GM23338 (cell line): ENCODE results near the gene ZNF804B. TPM values are rescaled to one million over a fixed set of nuclear protein-coding genes. Genes with fewer than 3 reads are reported as not detected.

Experiments used
- ATAC-seq: fragments of 200-7000 bp; cut with Tn5 transposase; 3 replicates; pipeline ENCODE4 v1.9.1; 2020
- DNase-seq: peaks from one replicate; pipeline ENCODE4 v3.0.0-alpha.2; 2015; ENCODE audit warnings: low spot score
- H2AFZ ChIP-seq: fragments of 200-600 bp; sonication (generic); 2 replicates; pipeline ENCODE4 v1.8.0; 2016; ENCODE audit warnings: antibody characterized with exemption, mild to moderate bottlenecking, moderate library complexity
- H3F3A ChIP-seq: fragments of 200-600 bp; sonication (generic); replicated peaks from 2 replicates; pipeline ENCODE4 v1.8.0; 2017; ENCODE audit warnings: antibody characterized with exemption, mixed run types, low read depth
- H3K27ac ChIP-seq: fragments of 200-600 bp; sonication (generic); 2 replicates; pipeline ENCODE4 v1.6.1; 2016; ENCODE audit warnings: low read depth
- H3K27me3 ChIP-seq: fragments of 200-600 bp; sonication (generic); 2 replicates; pipeline ENCODE4 v1.8.0; 2016; ENCODE audit warnings: mild to moderate bottlenecking, mixed run types, moderate library complexity; ENCODE audit not compliant: insufficient read depth
- H3K36me3 ChIP-seq: fragments of 200-600 bp; sonication (generic); 2 replicates; pipeline ENCODE4 v1.8.0; 2016; ENCODE audit warnings: mild to moderate bottlenecking; ENCODE audit not compliant: insufficient read depth
- H3K4me1 ChIP-seq: fragments of 200-600 bp; sonication (generic); 2 replicates; pipeline ENCODE4 v1.8.0; 2016; ENCODE audit warnings: mild to moderate bottlenecking, moderate library complexity; ENCODE audit not compliant: insufficient read depth
- H3K4me2 ChIP-seq: fragments of 200-600 bp; sonication (generic); 2 replicates; pipeline ENCODE4 v1.7.1; 2017; ENCODE audit warnings: mixed run types
- H3K4me3 ChIP-seq: fragments of 200-600 bp; sonication (generic); 2 replicates; pipeline ENCODE4 v1.6.1; 2016; ENCODE audit warnings: mixed run types
- H3K79me2 ChIP-seq: fragments of 200-600 bp; sonication (generic); replicated peaks from 2 replicates; pipeline ENCODE4 v1.8.0; 2017; ENCODE audit warnings: mild to moderate bottlenecking; ENCODE audit not compliant: insufficient read depth
- H3K9me2 ChIP-seq: fragments of 200-600 bp; sonication (generic); 2 replicates; pipeline ENCODE4 v1.8.0; 2017; ENCODE audit not compliant: insufficient read depth
- H4K20me1 ChIP-seq: fragments of 200-600 bp; sonication (generic); replicated peaks from 2 replicates; pipeline ENCODE4 v1.8.0; 2017; ENCODE audit warnings: mild to moderate bottlenecking; ENCODE audit not compliant: insufficient read depth
- H3K27ac Mint-ChIP-seq: 2 replicates; pipeline ENCODE4 v1.8.0; 2020; ENCODE audit warnings: inconsistent platforms, mild to moderate bottlenecking, moderate library complexity, mixed read lengths
- H3K27me3 Mint-ChIP-seq: 3 replicates; pipeline ENCODE4 v1.8.0; 2022; ENCODE audit warnings: low read depth, mild to moderate bottlenecking, moderate library complexity, mixed read lengths, inconsistent platforms; ENCODE audit not compliant: insufficient read depth, poor library complexity
- H3K36me3 Mint-ChIP-seq: 3 replicates; pipeline ENCODE4 v1.8.0; 2021; ENCODE audit warnings: low read depth, mild to moderate bottlenecking, inconsistent platforms, moderate library complexity, mixed read lengths
- H3K4me1 Mint-ChIP-seq: 3 replicates; pipeline ENCODE4 v1.8.0; 2020; ENCODE audit warnings: mild to moderate bottlenecking, inconsistent platforms, mixed read lengths
- H3K4me3 Mint-ChIP-seq: 3 replicates; pipeline ENCODE4 v1.8.0; 2021; ENCODE audit warnings: moderate library complexity, mild to moderate bottlenecking, inconsistent platforms, mixed read lengths
- H3K9me3 Mint-ChIP-seq: 3 replicates; pipeline ENCODE4 v1.8.0; 2020; ENCODE audit warnings: moderate library complexity, mild to moderate bottlenecking, inconsistent platforms, mixed read lengths
- CREB1 ChIP-seq: fragments of 250-450 bp; sonication (Bioruptor Pico); IDR thresholded peaks from 2 replicates; pipeline ENCODE4 v1.5.0; 2020; ENCODE audit warnings: low read depth, mild to moderate bottlenecking, moderate library complexity
- EZH2 ChIP-seq: fragments of 200-600 bp; sonication (generic); IDR thresholded peaks from one replicate; pipeline ENCODE4 v1.8.0; 2017; ENCODE audit warnings: antibody characterized with exemption, mild to moderate bottlenecking, low read depth; ENCODE audit not compliant: unreplicated experiment
- EZH2phosphoT487 ChIP-seq: fragments of 200-600 bp; sonication (generic); IDR thresholded peaks from one replicate; pipeline ENCODE4 v1.8.1; 2018; ENCODE audit warnings: antibody characterized with exemption; ENCODE audit not compliant: unreplicated experiment
- JUNB ChIP-seq: IDR thresholded peaks from one replicate; pipeline ENCODE4 v1.6.1; 2016; ENCODE audit warnings: antibody characterized with exemption; ENCODE audit not compliant: unreplicated experiment
- NANOG ChIP-seq: IDR thresholded peaks from 2 replicates; pipeline ENCODE4 v1.6.1; 2016; ENCODE audit warnings: antibody characterized with exemption, borderline replicate concordance
- POLR2AphosphoS5 ChIP-seq: IDR thresholded peaks from 2 replicates; pipeline ENCODE4 v1.6.1; 2016; ENCODE audit warnings: antibody characterized with exemption, low read depth
- STAT1 ChIP-seq: IDR thresholded peaks from one replicate; pipeline ENCODE4 v1.6.1; 2016; ENCODE audit warnings: antibody characterized with exemption; ENCODE audit not compliant: unreplicated experiment
- ZNF114 ChIP-seq: fragments of 250-450 bp; sonication (Bioruptor Pico); IDR thresholded peaks from 2 replicates; pipeline ENCODE4 v1.5.0; 2020; ENCODE audit warnings: mild to moderate bottlenecking, moderate library complexity
- ZNF331 ChIP-seq: fragments of 250-450 bp; sonication (Bioruptor Pico); IDR thresholded peaks from 2 replicates; pipeline ENCODE4 v1.5.0; 2020; ENCODE audit warnings: low read depth, mild to moderate bottlenecking, moderate library complexity
- polyA plus RNA-seq: library from polyadenylated mRNA; unstranded; fragments of >200 nt; fragmentation: Nextera tagmentation; extraction: Ambion mirVana; gene quantifications from 2 replicates; pipeline ENCODE4 v1.2.1, GENCODE V29; 2016
- total RNA-seq: library from RNA; depleted of rRNA; stranded (reverse); fragments of >200 nt; shearing (Covaris generic); gene quantifications from 2 replicates; pipeline ENCODE4 v1.2.3, GENCODE V29; 2014
- TF ChIP-seq, protein P1 (sequence below): fragments of 250-450 bp; sonication (Bioruptor Pico); IDR thresholded peaks from 2 replicates; pipeline ENCODE4 v1.5.0; 2020; ENCODE audit warnings: mild to moderate bottlenecking, moderate library complexity
- TF ChIP-seq, protein P2 (sequence below): IDR thresholded peaks from 2 replicates; pipeline ENCODE4 v1.6.1; 2016; ENCODE audit warnings: antibody characterized with exemption

Gene ZNF804B
- total and polyA plus RNA-seq, 2 experiments from 2014 or later: not detected

DNA sequence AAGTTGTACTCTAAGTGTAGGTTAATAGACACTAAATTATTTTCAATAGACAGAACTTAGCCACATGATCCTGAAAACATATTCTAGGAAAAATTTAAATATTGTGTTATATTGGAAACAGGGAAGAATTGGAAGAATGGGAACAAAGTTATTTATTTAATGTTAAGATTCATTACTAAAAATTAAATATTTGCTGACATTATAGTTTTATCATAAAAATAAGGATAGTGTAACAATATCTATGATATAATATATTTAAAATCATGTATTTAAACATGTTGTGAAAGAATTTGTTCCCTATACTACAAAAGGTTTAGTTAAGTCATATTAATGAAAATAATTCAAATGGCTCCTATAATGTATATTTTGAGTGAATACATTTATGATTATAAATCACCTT, 156.1 kb downstream of the ZNF804B start (continued):
- TF ChIP-seq, protein P1, sequence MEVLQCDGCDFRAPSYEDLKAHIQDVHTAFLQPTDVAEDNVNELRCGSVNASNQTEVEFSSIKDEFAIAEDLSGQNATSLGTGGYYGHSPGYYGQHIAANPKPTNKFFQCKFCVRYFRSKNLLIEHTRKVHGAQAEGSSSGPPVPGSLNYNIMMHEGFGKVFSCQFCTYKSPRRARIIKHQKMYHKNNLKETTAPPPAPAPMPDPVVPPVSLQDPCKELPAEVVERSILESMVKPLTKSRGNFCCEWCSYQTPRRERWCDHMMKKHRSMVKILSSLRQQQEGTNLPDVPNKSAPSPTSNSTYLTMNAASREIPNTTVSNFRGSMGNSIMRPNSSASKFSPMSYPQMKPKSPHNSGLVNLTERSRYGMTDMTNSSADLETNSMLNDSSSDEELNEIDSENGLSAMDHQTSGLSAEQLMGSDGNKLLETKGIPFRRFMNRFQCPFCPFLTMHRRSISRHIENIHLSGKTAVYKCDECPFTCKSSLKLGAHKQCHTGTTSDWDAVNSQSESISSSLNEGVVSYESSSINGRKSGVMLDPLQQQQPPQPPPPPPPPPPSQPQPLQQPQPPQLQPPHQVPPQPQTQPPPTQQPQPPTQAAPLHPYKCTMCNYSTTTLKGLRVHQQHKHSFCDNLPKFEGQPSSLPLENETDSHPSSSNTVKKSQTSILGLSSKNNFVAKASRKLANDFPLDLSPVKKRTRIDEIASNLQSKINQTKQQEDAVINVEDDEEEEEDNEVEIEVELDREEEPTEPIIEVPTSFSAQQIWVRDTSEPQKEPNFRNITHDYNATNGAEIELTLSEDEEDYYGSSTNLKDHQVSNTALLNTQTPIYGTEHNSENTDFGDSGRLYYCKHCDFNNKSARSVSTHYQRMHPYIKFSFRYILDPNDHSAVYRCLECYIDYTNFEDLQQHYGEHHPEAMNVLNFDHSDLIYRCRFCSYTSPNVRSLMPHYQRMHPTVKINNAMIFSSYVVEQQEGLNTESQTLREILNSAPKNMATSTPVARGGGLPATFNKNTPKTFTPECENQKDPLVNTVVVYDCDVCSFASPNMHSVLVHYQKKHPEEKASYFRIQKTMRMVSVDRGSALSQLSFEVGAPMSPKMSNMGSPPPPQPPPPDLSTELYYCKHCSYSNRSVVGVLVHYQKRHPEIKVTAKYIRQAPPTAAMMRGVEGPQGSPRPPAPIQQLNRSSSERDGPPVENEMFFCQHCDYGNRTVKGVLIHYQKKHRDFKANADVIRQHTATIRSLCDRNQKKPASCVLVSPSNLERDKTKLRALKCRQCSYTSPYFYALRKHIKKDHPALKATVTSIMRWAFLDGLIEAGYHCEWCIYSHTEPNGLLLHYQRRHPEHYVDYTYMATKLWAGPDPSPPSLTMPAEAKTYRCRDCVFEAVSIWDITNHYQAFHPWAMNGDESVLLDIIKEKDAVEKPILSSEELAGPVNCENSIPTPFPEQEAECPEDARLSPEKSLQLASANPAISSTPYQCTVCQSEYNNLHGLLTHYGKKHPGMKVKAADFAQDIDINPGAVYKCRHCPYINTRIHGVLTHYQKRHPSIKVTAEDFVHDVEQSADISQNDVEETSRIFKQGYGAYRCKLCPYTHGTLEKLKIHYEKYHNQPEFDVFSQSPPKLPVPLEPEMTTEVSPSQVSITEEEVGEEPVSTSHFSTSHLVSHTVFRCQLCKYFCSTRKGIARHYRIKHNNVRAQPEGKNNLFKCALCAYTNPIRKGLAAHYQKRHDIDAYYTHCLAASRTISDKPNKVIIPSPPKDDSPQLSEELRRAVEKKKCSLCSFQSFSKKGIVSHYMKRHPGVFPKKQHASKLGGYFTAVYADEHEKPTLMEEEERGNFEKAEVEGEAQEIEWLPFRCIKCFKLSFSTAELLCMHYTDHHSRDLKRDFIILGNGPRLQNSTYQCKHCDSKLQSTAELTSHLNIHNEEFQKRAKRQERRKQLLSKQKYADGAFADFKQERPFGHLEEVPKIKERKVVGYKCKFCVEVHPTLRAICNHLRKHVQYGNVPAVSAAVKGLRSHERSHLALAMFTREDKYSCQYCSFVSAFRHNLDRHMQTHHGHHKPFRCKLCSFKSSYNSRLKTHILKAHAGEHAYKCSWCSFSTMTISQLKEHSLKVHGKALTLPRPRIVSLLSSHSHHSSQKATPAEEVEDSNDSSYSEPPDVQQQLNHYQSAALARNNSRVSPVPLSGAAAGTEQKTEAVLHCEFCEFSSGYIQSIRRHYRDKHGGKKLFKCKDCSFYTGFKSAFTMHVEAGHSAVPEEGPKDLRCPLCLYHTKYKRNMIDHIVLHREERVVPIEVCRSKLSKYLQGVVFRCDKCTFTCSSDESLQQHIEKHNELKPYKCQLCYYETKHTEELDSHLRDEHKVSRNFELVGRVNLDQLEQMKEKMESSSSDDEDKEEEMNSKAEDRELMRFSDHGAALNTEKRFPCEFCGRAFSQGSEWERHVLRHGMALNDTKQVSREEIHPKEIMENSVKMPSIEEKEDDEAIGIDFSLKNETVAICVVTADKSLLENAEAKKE (CRISPR knock-in tag): no peak
- TF ChIP-seq STAT1 (no peak), NANOG (no peak), ZNF331 (no peak), EZH2 (no peak), ZNF114 (CRISPR knock-in tag) (no peak), EZH2phosphoT487 (no peak), CREB1 (no peak), POLR2AphosphoS5 (no peak), JUNB (no peak)

DNA sequence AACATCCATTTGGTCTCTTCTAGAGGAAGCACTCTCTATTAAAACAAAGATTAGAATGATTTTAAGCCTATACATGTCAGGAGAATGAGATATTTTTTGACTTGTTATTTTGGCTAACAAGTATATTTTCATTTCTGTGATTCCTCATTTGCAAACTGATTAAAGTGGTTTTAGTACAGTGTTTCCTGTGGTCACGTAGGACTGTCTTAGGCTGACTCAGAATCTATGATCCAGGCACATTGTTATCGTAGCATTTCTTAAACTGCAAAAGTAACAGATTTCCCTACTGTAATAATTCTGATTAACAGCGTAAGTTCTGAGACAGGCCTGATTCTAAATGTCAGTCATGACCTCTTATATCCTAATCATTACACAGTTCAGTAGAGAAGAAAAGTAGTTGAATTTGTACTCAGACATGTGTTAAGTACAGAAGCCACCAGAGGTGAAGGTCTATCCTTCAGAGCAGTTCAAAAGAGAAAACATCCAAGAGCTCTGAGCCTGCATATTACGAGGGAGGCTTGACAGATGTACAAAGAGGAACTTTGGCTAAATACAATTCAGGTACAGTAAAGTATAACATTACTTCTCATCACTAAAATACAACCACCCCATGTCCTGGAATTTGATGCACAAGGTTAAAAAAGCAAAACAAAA, 160.1 kb downstream of the ZNF804B start:
- Histone ChIP-seq H4K20me1 (no peaks in the 10 kb centered on the region), H3K27me3 (no peaks in the 10 kb centered on the region), H3K27ac (no peak overlapping the region), H3K4me1 (no peaks in the 10 kb centered on the region), H3K79me2 (no peaks in the 10 kb centered on the region), H3F3A (no peaks in the 10 kb centered on the region), H2AFZ (no peak overlapping the region), H3K9me2 (no peaks in the 10 kb centered on the region), H3K36me3 (no peaks in the 10 kb centered on the region), H3K4me3 (no peak overlapping the region), H3K4me2 (no peak overlapping the region)
- no peaks in the 10 kb centered on the region for H3K9me3 Mint-ChIP-seq
- peaks cover 4% of the 10 kb centered on the region for H3K27me3 Mint-ChIP-seq
- no peaks in the 10 kb centered on the region for H3K36me3 Mint-ChIP-seq
- DNase-seq (no peak), ATAC-seq (no peak)
- H3K4me3 Mint-ChIP-seq: no peak overlapping the region
- H3K4me1 Mint-ChIP-seq: no peaks in the 10 kb centered on the region
- no peak overlapping the region for H3K27ac Mint-ChIP-seq
- TF ChIP-seq ZNF331 (no peak), POLR2AphosphoS5 (no peak)
- TF ChIP-seq, protein P2, sequence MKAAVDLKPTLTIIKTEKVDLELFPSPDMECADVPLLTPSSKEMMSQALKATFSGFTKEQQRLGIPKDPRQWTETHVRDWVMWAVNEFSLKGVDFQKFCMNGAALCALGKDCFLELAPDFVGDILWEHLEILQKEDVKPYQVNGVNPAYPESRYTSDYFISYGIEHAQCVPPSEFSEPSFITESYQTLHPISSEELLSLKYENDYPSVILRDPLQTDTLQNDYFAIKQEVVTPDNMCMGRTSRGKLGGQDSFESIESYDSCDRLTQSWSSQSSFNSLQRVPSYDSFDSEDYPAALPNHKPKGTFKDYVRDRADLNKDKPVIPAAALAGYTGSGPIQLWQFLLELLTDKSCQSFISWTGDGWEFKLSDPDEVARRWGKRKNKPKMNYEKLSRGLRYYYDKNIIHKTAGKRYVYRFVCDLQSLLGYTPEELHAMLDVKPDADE: no peak
